HFF-Myc (cell line): ENCODE data around the gene SLC16A2.
A peak's percentile ranks its signal among the peaks of the same experiment; 100 is the strongest.
"Not testable (repeated sequence)": the region's sequence is repeated elsewhere in the genome, so short reads cannot be mapped to it uniquely, and the experiment has no call there.

Experiments
- DNase-seq: peaks from one replicate; pipeline ENCODE4 v3.0.0-alpha.2; 2011; ENCODE audit warnings: low read depth; ENCODE audit errors: extremely low read depth
- H3K4me3 ChIP-seq: replicated peaks from 2 replicates; pipeline ENCODE4 v1.5.1; 2011; ENCODE audit warnings: low read depth, mild to moderate bottlenecking, control low read depth, low read length
- CTCF ChIP-seq: IDR thresholded peaks from 2 replicates; pipeline ENCODE4 v1.5.1; 2012; ENCODE audit warnings: mild to moderate bottlenecking, low read depth, low read length, control low read depth; ENCODE audit errors: missing control alignments

SLC16A2 gene

DNA sequence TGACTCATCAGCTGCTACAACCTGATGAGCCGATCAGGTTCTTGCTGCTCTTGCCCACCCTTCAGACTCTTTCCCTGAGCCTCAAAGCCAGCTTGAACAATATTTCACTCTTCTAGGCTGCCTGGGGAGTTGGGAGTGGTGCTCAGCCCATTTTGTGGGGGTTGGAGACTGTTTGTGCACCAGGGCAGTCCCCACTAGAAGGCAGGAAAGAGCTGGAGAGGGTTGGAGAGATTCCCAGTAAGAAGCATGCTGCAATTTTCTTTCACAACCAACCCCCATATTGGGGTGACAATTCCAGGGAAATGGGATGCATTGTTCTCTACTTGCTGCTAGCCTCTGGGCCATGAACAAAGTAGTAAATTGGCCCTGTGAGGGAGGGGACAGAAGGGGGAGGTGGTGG lies 44.1 kb downstream of the SLC16A2 start:
- DNase-seq = no peak
- TF ChIP-seq CTCF = no peak
- no peak overlapping the region for H3K4me3 ChIP-seq

- no peak overlapping the region for H3K4me3 ChIP-seq
- DNase-seq = no peak
- TF ChIP-seq CTCF = no peak
These were observed 46.4 kb downstream of the SLC16A2 start for GRCh38 chrX:74467656-74468055.

- H3K4me3 ChIP-seq, DNase-seq: not testable (repeated sequence)
These were observed 51.8 kb downstream of the SLC16A2 start for GRCh38 chrX:74473116-74473515.

DNA sequence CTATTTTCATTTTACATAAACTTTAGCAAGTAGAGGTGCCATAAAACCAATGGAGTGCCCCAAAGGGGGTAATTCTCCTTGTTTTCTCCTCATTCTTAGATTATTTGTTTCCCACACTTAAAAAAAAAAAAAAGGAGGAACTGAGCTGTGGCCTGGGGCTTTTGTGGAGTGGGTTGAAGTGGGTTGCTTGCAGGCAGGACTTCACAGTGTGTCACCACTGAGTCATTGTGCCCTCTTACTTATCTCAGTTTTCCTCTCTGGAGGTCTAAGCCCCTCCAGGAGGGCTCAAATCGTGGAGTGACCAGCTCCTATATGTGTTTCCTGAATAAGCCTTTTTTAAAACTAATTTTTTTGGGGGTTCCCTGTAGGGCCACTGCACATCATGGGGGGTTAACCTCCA lies 69.0 kb downstream of the SLC16A2 start:
- no peak for TF ChIP-seq CTCF
- no peak overlapping the region for H3K4me3 ChIP-seq

GRCh38 chrX:74492720-74493201 lies 71.5 kb downstream of the SLC16A2 start:
- no peak overlapping the region for H3K4me3 ChIP-seq
- TF ChIP-seq CTCF = peak; percentile 31
- DNase-seq = no peak

More for the DNA sequence above, 69.0 kb downstream of the SLC16A2 start:
- no peak for DNase-seq

DNA sequence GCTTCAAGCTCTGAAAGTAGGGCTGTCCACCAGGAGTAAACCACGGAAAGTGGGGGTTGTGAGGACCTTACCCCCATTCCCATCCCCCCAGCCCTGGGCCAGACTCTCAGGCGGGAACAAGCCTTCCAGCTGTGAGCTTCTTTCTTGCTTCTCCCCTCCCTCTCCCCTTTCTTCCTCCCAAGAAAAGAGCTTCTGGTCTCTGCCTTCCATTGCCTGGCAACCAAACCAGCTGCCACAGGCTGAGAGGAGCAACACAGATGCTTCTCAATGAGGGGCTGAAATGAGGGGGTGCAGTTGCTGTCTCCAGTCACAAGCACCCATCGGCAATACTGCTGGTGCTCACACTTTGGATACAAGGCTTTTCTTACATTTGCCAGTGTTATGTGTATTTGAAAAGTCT lies 72.5 kb downstream of the SLC16A2 start:
- no peak for DNase-seq
- no peak overlapping the region for H3K4me3 ChIP-seq
- no peak for TF ChIP-seq CTCF

- no peak for DNase-seq
- no peak for TF ChIP-seq CTCF
- no peak overlapping the region for H3K4me3 ChIP-seq
These were observed 77.6 kb downstream of the SLC16A2 start for GRCh38 chrX:74498924-74499323.
